Activated CD4-positive, alpha-beta T cell treated with anti-CD3 and anti-CD28 coated beads, Interleukin-2, amount 50 U/mL, for 24 hours (primary cell): ENCODE data around the gene TEAD4.

Experiments used
- DNase-seq, 2 donors: peaks; one replicate each; pipeline ENCODE4 v3.0.0-alpha.2; 2020; ENCODE audit warnings: low read depth in 1 of 2, low spot score in 1 of 2

Gene TEAD4

DNA sequence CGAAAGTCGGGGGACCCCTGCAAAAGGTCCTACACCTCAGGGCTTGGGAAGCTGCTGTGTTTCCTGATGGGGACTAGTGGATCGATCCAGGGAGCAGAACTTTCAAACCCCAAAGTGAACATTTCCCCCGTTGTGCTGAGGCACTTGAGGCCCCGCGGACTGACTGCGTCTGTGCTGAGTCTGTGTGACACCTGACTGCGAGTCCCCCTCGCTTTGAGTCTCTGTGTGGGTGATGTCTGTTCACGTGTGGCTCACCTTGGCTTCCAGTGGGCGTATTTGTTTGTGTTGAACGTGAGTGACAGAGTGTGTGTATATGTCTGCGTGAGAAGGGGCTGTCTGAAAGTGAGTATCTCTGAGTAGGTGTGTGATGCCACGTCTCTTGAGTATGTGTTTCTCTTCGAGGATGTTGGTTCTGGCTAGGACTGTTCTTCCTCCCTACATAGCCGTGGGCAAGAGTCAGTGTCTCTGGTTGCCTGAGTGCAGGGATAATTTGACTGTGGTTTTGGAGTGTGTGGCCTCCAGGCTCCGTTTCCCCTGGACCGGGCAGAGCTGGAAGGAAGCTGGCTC is 1.3 kb downstream of the TEAD4 start:
- no peak for DNase-seq

DNA sequence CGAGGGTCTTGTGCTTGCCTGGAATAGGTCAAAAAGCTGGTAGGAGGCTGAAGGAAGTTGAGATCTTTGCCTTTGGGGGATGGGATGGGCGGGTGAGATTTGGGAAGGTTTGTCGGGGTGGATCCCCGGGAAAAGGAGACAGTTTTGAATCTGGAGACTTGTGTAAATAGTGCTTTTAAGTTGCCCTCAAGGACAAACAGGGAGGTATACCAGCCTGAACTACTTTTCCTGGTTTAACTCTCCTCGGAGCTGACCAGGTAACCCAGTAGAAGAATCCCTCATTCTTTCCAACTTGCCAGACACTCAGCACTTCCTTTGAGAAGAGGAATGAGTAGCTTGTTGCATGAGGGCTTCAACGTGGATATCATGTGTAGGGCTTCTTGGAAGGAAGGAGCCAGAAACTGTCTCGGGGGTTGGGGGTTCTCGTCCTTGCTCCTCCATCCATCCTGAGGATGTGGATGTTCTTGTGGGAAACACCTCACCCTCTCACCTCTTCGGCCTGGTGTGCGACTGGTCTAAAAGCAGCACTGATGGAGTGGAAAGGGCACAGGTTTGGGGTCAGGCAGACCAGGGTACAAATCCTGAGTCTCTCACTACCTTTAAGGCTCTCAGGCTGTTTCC is 1.9 kb downstream of the TEAD4 start:
- DNase-seq = no peak

DNA sequence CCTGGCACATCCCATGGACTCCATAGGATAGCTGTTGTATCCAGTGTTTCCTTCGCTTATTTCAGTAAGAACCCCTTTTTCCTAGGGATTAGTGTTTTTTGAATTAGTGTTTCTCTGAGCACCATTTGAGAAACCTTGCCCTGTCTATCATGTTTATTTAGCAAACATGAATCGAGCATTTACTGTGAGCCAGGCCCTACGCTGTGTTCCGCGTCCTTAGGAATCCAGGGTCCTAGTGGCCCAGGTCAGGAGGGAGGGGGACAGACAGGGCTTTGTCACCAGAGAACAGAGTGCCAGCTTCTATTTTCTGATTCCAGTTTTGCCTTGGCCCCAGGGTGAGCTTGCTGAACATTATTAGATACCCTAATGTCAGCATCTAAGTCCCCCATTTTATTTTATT is 2.5 kb downstream of the TEAD4 start:
- no peak for DNase-seq

DNA sequence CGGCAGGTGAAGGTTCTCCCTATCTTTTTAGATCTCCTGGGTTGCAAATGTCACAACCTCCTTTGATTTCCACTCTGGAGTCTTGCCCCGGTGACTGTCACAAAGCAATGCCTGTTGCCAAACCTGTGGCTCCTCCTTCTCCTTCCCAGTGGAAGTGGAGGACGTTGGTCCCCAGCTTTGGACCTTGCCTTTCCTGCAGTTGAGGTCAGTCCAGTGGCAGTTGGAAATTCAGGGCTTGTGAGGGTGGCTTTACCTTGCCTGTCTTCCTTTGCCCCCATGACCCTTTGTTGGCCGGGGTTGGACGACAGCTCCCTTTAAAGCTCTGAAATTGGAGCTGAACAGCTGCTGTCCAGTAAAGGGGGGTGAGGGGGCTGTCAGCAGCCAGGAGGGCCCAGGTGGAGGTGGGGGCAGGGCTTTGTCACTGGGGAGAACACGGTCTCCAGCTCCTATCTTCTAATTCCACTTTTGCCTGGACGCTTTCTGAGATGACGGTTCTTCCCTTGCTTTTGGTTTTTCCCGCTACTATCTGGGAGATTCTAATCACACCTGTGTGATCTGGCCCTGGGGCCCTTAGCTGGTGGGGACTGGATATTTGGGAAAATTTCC is 4.1 kb downstream of the TEAD4 start:
- DNase-seq = no peak

DNA sequence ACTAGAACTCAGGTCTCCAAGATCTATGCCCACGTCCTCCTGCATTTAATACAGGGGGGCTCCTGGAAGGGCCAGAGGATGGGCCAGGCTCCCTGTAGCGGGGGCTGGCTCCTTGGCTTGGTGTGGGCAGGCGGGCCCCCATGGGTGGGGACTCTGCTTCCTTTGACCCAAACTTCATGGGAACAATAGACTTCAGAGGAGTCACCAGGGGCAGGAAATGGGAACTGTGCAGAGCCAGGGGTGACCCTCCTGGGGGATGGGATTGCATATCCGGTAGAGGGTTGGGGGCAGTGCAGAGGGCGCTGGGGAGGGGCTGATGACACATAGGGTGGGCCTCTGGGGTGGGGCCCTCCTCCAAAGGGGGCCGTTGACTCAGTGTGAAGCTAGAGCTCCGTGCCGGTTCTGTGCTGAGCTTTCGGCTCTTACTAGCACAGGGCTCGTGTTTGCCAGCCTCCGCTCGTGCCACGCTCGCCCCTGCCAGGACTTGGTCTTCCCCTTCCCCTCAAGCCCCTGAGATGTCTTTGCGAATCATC is 4.6 kb downstream of the TEAD4 start:
- no peak for DNase-seq

DNA sequence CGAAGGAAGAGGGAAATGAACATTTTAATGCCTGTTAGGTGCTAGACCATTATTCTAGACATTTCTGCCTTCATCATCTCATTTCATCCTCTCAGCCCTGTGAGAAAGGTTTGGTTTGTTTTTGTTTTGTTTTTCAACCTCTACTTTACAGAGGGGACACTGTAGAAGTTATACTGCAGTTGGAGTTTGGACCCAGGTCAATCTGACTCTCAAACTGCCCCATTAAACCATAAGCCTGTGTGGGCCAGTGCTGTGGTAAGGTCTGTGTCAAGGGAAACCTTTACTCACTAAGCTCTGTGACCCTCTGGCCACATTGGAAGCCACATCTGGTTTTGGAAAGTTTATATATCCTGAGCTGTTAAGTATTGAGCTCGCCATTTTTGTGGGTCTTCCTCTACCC is 8.5 kb downstream of the TEAD4 start:
- DNase-seq = no peak

DNA sequence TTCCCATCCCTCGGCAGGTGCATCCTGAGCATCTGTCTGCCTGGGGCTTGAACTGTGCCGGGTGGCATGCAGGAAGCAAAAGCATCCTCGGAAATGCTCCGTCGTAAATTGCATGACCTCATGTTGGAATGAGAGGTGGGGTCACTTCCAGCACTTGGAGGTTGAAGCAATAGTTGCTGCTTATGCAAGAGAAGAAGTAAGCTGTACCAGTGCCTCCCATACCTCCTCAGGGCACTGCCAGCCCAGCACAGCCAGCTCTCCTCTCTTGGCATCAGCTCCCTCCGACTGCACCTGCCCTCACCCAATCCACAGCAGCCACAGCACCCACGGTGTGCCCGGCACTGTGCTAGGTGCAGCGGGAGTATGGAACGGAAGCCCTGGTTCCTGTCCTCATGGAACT is 11.5 kb downstream of the TEAD4 start:
- no peak for DNase-seq

DNA sequence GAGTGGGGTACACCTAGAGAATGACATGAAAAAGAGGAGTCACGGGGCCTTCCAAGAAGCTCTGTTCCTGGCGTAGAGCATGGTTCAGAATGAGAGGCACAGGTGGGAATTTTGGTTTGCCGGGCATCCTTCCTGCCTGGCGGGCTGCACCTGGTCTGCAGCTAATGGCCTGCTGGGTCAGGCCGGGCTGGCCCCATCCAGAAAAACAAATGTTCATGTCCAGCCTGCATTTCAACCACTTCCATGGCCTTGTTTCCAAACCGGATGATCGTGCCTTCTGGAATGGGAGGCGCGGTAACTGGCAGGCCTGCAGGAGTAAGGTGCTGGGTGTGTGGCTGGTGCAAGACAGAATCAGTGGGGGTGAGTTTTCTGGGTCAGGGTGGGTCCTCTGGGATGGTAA is 14.4 kb downstream of the TEAD4 start:
- DNase-seq = no peak

DNA sequence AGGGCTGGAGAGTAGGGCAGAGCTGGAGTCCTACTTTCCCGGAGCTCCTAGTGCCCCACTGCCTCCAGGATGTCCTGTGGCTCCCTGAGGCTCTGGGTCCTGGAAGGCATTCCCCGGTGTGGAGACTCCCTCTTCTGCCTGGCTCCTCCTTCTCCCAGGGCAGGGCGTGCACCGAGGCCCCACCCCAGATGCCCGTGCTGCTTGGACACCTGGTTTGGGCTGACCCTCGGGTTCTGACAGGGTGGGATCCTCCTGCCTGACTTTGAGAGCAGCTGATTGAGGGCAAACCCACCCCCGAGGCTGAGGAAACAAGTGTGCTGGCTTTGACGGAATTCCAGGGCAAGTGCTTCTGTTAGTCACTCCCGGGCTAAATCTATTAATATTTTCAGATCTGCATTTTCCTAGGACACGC is 15.4 kb downstream of the TEAD4 start:
- DNase-seq = no peak

DNA sequence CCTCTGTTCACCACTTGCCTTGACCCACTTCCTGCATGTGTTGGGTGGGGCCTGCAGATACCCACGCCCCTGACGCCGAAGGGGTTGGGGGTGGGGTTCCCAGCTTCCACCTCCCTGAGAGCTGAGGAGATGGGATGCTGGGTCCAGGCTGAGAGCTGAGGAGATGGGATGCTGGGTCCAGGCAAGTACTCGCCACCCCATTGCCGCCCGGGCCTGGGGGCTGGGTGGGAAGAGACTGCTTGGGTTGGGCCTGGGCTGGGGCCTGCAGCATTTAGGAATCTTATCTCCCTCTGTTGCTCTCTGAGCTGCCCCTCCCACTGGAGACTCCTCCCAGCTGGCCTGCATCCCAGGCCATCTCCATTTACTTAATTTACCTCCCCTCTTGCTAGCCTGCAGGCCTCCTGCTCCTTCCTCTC is 17.4 kb downstream of the TEAD4 start:
- no peak for DNase-seq

DNA sequence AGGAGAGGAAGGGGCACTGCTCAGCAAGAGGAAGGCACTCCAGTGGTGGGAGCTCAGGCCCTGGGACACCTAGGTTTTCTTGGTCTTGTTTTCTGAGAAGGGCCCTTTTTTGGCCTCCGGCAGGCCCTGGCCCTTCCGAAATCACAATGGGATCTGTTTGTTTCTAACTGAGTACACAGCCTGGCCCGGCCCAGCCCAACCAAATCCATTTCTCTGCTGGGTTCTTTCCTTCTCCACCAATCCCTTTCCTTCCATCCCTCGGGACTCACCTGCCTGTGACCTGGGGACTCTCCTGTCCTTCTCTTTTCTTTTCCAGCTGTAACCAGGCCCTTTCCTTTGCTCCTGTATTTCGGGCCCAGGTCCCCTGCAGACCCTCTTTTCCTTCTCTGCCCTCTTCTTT is 18.6 kb downstream of the TEAD4 start:
- no peak for DNase-seq

DNA sequence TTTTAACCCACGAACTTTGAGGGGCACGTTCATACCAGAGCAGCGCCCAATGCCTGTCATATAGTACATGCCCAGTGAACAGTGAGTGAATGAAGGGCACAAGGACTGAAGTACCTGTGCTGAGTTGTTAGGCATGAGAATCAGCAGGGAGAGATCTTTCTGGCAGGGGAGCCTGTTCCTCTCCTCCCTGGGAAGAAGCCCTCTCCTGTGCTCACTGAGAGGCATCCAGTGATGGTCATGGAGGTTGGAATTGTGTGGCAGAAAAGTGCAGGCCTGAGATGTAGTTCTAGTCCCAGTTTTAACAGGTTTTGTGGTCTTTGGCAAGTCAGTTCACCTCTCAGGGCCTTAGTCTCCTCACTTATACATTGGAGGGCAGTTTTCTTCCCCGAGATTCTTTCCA is 20.6 kb downstream of the TEAD4 start:
- DNase-seq = no peak

DNA sequence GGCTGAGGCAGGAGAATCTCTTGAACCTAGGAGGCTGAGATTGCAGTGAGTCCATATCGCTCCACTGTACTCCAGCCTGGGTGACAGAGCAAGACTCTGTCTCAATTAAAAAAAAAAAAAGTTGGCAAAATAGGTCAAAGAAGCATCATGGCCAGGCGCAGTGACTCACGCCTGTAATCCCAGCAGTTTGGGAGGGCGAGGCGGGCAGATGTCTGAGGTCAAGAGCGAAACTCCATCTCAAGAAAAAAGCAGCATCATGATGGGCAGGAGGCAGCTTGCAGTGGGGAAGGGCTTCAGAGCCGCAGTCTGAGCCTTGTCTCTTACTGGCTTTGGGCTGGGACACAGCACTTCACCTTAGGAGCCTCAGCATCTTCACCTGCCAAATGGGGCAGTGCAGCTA is 21.4 kb downstream of the TEAD4 start:
- DNase-seq = no peak

DNA sequence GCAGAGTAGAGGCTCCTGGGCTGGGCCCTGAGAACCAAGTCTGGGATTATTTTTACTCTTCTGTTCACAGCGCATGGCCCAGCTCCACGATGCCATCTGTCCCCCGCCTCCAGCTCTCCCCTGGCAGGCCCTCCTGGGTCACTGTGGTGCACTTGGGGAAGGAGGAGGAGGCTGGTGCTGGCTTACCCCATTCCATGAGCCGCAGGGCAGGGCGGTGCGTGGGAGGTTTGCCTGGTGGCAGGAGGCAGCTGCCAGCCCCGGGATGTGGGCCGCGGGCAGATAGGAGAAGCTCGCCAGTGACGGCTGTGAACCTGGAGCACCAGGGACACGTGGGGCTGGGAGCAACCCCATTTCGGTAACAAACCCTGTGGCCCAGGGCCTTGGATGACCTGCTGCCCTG is 23.2 kb downstream of the TEAD4 start:
- DNase-seq = no peak

DNA sequence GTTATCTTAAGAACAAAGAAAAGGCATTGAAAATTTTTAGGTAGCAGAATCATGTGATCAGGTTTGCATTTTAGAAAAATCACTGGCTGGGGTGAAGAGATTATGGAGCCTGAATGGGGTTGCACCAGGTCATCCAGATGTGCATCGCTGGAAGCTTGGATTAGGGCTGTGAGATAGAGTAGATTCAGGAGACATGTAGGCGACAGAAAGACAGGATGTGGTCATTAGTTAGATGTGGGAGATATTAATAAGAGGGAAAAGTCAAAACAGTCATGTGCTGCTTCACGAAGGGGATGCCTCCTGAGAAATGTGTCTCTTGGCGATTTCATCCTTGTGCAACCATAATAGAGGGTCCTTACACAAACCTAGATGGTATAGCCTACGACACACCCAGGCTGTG is 25.1 kb downstream of the TEAD4 start:
- no peak for DNase-seq

DNA sequence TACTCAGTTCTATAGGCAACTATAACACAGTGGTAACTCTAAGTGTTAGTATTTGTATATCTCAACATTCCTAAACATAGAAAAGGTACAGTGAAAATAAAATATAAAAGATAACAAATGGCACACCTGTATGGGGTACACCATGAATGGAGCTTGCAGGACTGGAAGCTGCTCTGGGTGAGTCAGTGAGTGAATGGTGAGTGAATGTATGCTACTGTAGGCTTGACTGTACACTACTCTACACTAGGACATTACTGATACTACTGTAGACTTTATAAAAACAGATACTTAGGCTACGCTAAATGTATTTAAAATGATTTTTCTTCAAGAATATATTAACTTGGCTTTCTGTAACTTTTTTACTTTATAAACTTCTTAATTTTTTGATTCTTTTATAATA is 25.5 kb downstream of the TEAD4 start:
- no peak for DNase-seq

DNA sequence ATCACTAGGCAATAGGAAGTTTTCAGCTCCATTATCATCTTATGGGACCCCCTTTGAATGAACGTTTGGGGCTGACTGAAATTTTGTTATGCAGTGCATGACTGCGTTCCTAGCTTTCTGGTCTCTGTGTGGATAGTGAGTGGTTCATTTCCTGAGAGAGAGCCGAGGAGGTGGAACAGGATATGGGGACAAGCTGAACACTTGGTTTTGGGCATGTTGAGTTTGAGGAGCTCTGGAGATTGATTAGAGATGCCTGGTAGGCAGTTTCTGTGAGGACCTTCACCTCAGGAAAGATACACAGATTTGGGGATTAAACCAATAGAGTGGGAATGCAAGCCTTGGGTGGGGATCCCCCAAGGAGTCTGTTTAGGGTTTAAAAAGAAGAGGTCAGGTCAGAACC is 27.7 kb downstream of the TEAD4 start:
- DNase-seq = no peak

DNA sequence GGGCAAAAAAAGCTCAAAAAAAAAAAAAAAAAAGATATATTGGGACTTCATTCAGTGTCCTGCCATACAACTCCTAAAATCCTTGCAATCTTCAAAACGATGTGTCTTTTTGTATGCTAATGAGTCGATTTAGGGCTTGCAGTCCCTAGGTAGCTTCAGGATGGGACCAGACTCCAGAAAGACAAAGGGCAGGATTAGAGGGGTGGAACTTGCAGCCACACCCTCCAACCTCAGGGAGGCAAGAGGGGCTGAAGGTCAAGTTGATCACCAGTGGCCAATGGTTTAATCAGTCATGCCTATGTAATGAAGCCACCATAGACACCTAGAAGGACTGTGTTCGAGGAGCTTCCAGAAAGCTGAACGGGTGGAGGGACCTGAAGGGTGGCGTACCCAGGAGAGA is 29.3 kb downstream of the TEAD4 start:
- no peak for DNase-seq

DNA sequence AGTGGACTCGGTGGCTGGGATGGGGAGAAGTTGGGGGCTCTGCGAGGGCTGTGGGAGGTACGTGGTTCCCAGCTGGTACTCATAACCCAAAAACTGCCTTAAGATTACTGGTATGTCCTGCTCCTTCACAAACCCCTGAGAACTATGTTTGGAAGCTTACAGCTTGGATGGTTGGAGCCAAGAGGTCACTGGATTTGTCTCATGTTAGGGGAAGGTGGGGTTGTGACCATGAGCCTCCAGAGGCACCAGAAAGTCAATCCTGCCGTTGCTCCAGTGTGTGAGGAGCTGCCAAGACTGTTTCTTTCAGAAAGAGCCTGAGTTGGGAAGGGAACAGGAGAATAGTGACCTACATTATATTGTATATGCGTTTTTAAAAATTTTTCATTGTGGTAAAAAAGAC is 33.5 kb downstream of the TEAD4 start:
- DNase-seq = no peak

DNA sequence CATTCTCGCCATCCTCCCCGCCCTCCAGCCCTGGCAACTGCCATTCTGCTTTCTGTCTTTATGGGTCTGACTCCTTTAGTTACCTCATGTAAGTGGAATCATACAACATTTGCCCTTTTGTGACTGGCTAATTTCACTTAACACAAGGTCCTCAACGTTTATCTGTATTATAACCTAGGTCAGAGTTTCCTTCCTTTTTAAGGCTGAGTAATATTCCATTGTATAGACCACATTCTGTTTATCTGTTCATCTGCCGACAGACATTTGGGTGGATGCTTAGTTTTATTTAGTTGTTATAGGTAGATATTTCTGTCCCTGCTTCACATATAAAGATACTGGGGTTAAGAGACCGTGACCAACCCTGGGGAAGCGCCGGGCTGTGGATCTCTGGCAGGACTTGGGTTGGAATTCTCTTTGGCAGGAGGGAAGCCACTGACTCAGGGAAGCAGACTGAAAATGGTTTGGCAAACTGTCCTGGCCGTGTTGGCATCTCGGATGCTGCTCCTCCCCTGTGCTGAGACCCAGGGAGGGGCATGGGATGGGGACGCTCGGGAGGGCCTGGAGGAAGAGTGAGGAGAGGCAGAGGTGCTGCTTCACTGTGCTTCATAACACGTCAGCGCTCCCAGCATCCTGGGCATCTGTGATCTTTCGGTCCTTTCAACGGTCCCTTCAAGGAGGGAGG is 38.9 kb downstream of the TEAD4 start:
- DNase-seq = no peak

DNA sequence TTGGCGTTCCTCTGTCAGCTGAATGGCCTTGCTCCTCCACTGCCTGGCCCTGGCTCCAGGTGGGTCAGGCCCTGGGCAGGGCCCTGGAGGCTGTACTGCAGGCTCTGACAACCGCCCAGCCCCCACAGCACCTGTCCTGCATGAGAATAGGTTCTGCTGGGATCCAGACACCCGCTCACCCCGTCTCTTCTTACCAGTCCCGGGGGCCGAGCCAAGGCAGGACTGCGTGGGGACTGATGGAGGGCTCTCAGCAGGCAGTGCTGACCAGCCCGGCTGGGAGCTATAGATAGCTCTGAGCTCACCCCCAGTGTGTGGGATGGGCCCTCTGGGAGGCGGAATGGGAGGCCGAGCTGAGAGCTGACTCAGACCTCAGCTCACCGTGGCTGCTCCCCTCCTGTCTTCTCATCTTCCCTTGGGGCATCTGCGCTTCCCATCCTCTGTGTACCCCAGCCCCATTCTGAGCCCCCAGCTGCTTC is 39.6 kb downstream of the TEAD4 start:
- no peak for DNase-seq

DNA sequence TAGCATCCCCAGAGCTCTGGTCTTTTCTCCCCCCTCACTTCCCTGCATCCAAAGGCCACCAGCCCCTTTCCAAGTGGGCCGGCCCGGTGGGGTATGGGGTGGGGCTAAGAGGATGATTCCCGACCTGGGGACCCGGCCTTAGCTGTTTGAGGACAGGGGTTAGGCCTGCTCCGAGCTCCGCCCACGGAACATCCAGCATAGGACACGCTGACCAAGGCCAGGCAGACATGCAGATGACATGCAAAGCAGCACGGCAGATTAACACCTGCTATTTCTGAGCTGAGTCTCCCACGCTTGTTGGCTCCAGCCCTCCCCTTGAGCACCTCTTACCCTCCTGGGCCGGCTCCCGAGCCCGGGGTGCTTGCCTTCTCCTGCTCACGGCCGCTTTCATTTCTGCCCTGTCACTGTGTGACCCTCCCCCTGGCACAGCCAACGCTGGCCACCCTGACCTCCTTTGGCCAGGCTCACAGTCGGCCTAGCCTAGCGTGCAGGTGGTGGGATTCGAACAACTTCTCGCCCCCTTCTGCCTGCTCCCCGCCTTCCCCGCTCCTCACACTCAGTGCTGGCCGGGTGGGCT is 40.2 kb downstream of the TEAD4 start:
- no peak for DNase-seq
